CD1c-positive myeloid dendritic cell (primary cell): Measurements from ENCODE around the gene RNF130.

Source experiments
- DNase-seq: peaks from one replicate; pipeline ENCODE4 v3.0.0-alpha.2; 2016; ENCODE audit errors: extremely low spot score

Gene RNF130

GRCh38 chr5:180056153-180056552 lies 15.4 kb downstream of the RNF130 start:
- DNase-seq, result no peak

GRCh38 chr5:180054226-180054625 lies 17.3 kb downstream of the RNF130 start:
- DNase-seq, result no peak

- no peak for DNase-seq
Observed at GRCh38 chr5:180053061-180053602, 18.4 kb downstream of the RNF130 start.

- no peak for DNase-seq
Observed at GRCh38 chr5:180052211-180052818, 19.2 kb downstream of the RNF130 start.

GRCh38 chr5:180050121-180050940 lies 21.2 kb downstream of the RNF130 start:
- DNase-seq, result no peak

GRCh38 chr5:180049185-180049548 lies 22.4 kb downstream of the RNF130 start:
- no peak for DNase-seq

- peak; percentile 28 for DNase-seq
Observed at GRCh38 chr5:180047667-180048066, 23.9 kb downstream of the RNF130 start.

- no peak for DNase-seq
Observed at GRCh38 chr5:180046656-180047055, 24.9 kb downstream of the RNF130 start.

- no peak for DNase-seq
Observed at GRCh38 chr5:180045889-180046499, 25.6 kb downstream of the RNF130 start.

GRCh38 chr5:180043377-180043776 lies 28.2 kb downstream of the RNF130 start:
- DNase-seq, result no peak

GRCh38 chr5:180041301-180042274 lies 30.0 kb downstream of the RNF130 start:
- no peak for DNase-seq

GRCh38 chr5:180040287-180041214 lies 31.0 kb downstream of the RNF130 start:
- no peak for DNase-seq

- no peak for DNase-seq
Observed at GRCh38 chr5:180035206-180035931, 36.2 kb downstream of the RNF130 start.

- peak; percentile 41 for DNase-seq
Observed at GRCh38 chr5:180034564-180034963, 37.0 kb downstream of the RNF130 start.

- no peak for DNase-seq
Observed at GRCh38 chr5:180027459-180028089, 44.0 kb downstream of the RNF130 start.

- DNase-seq, result no peak
Observed at GRCh38 chr5:180026734-180027458, 44.7 kb downstream of the RNF130 start.

GRCh38 chr5:180026320-180026719 lies 45.2 kb downstream of the RNF130 start:
- DNase-seq, result peak; percentile 44

GRCh38 chr5:180021900-180022299 lies 49.7 kb downstream of the RNF130 start:
- no peak for DNase-seq

- no peak for DNase-seq
Observed at GRCh38 chr5:180020176-180020575, 51.4 kb downstream of the RNF130 start.
